ENCODE measurements around the gene SSR2.

The SSR2 gene

DNA sequence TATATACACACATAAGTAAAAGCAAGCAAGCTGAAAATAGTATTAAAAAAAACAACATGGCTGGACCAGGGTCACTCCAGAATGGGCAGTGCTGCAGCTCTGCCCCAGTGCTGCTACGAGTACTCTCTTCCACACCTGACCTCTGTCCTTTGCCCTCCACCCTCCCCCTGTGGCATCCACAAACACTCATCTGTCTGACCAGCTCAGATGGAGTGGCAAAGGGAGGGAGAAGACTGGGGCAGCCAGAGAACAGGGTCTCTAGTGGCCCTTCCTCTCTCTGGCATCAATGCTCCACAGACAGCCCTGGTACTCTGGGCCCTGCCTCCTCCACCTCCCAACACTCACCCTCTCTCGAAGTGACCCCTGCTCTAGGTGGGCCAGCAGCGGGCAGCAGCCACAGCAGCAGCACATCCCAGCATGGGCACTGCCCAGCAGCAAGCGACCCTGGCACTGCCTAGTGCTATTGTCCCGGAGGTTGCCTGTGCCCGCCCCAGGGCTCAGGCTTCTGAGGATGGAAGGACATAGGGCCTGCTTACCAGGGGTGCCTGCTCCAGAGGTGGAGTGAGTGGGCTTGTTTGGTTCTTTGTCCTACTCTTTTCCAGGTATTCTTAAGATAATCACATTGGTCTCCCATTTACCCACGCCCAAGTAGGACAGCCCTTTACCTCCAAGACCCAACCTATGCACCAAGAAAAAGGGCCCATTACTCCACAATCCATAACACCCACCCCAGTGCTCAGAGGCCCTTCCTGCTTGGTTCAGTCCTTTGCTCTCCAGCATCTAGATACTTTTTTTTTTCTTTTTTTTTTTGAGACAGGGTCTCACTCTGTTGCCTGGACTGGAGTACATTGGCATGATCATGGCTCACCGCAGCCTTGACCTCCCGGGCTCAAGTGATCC is 48.6 kb downstream of the SSR2 start:
- no peak for DNase-seq

GRCh38 chr1:155970531-155971167 is 50.1 kb downstream of the SSR2 start:
- no peak for DNase-seq

DNA sequence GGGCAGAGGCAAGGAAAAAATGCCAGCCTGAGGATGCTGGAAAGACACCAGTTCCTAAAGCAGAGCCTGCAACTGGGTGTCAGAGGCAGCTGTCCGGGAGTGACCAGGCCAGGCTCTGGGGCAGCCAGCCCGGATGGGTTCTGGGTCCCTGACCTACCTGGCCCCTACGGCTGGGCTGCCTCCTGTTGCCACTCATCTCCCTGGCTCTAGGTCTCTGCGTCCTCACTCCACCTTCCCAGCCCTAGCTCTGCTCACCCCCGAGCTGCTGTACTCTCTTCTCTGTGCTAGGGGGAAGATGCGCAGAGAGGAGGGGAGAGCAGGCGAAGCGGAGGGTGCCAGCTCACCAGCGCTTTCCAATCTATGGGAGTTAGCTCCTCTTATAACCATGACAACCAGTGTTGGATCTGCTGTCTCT is 51.4 kb downstream of the SSR2 start:
- no peak for DNase-seq

GRCh38 chr1:155968670-155969069 is 52.1 kb downstream of the SSR2 start:
- DNase-seq: no peak

- DNase-seq: no peak
Measured at GRCh38 chr1:155968051-155968400, 52.7 kb downstream of the SSR2 start.

DNA sequence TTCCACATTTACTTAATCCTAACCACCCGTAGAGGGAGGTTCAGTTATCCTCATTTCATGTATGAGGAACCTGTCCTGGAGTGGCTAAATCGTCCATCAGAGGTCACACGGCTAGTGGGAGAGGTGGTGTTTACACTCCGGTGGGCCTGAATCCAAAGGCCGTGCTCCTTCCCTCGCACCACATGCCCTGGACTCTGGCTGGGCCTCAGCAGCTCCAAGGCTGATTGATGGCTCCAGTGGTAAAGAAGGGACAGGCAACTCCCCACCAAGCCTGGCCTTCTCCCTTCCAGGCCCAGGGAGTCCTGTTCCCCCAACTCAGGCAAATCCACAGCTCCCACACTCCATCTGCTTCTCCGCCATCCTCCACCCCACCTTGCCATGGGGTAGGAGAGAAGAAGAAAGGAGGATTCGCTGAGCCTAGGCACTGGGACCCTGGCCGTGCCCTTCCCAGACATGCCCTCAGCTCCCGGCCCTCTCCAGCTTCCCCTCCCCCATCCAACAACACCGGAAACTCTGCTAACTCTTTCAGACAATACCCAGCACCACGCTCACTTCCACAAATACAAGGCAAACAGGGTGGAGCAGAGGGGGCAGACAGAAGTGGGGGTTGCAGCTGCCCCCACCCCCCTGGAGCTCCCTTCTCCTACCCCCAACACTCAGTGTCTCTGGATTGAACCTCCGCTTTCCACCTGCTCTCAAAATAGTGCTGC is 53.3 kb downstream of the SSR2 start:
- no peak for DNase-seq

- DNase-seq: no peak
Measured at GRCh38 chr1:155966750-155967149, 54.0 kb downstream of the SSR2 start.

DNA sequence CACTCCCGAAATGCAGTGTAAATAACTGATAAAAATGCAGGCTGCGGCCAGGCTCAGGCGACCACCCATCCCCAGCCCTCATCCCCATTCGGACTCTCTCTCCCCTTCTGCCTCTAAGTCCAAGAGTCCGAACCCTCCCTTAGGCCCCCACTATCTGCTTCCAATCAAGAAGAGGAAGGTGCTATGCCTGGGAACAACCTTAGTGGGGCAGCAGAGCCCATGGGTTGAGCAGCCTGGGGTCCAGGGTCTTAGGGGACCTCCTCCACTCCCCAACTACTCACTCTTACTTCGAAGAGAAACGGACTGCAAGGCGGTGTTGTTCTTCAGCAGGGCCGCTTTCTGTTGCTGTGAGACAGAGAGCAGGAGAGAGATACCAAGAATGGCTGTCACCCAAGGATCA is 54.6 kb downstream of the SSR2 start:
- no peak for DNase-seq

- DNase-seq: no peak
Measured at GRCh38 chr1:155964193-155964592, 56.6 kb downstream of the SSR2 start.

GRCh38 chr1:155962599-155963211 is 58.0 kb downstream of the SSR2 start:
- DNase-seq: no peak

- no peak for DNase-seq
Measured at GRCh38 chr1:155961937-155962336, 58.8 kb downstream of the SSR2 start.

GRCh38 chr1:155960081-155960745 is 60.5 kb downstream of the SSR2 start:
- DNase-seq: no peak
